GOT3 (cell line): ENCODE results near the gene ZNF653.
"Not testable (repeated sequence)": the region's sequence is repeated elsewhere in the genome, so short reads cannot be mapped to it uniquely, and the experiment has no call there.

ENCODE experiments used
- DNase-seq: peaks from one replicate; lab custom pipeline; 2025; ENCODE audit warnings: mixed read lengths; lab: John Stamatoyannopoulos, UW

Gene ZNF653

DNA sequence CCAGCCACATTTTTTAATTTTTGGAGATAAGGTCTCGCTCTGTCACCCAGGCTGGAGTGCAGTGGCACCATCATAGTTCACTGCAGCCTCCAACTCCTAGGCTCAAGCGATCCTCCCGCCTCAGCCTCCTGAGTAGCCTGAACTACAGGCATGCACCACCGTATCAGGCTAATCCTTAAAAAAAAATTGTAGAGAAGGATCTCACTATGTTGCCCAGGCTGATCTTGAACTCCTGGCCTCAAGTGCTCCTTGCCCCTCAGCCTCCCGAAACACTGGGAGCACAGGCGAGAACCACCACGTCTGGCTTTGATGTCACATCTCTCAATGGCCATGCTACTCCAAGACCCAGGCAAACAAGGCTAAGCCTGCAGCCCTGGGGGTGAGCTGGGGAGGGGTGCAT lies 49.0 kb downstream of the ZNF653 start:
- DNase-seq = no peak

GRCh38 chr19:11455233-11455554 lies 50.4 kb downstream of the ZNF653 start:
- not testable (repeated sequence) for DNase-seq

- no peak for DNase-seq
These were observed 51.9 kb downstream of the ZNF653 start for GRCh38 chr19:11453468-11454341.

- DNase-seq = no peak
These were observed 52.9 kb downstream of the ZNF653 start for GRCh38 chr19:11452620-11453310.

DNA sequence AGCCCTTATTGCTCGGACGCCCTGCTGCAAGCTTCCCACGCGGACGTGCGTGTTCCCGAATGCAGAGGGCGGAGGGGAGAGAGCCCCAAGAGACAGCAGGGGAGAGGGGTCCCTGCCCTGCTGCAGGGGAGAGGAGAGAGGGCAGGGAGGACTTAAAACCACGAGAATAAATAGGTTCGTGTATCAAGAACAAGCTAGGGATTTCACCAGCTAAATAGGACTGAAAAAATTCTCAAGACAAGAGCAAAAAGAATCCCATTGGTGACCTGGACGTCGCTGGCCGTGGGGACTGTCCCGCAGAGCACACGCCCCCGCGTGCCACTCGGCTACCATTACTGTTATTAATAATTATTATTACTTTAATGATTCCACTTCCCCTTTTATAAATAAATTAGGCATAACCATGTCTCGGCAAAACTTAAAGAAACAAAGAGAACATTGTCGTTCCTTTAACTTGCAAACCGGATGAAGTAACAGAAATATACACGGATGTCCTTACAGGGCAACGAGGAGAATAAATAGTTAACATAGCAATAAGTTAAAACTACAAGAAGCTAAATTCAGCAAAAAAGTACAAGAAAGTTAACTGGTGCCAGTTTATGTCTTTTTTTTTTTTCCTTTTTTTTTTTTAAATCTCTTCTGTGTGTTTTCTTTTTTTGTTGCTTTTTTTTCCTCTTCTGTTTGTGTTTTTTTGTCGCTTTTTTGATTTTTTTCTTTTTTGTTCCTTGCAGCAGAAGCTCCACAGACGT lies 53.6 kb downstream of the ZNF653 start:
- no peak for DNase-seq

GRCh38 chr19:11451327-11451870 lies 54.2 kb downstream of the ZNF653 start:
- DNase-seq = no peak

DNA sequence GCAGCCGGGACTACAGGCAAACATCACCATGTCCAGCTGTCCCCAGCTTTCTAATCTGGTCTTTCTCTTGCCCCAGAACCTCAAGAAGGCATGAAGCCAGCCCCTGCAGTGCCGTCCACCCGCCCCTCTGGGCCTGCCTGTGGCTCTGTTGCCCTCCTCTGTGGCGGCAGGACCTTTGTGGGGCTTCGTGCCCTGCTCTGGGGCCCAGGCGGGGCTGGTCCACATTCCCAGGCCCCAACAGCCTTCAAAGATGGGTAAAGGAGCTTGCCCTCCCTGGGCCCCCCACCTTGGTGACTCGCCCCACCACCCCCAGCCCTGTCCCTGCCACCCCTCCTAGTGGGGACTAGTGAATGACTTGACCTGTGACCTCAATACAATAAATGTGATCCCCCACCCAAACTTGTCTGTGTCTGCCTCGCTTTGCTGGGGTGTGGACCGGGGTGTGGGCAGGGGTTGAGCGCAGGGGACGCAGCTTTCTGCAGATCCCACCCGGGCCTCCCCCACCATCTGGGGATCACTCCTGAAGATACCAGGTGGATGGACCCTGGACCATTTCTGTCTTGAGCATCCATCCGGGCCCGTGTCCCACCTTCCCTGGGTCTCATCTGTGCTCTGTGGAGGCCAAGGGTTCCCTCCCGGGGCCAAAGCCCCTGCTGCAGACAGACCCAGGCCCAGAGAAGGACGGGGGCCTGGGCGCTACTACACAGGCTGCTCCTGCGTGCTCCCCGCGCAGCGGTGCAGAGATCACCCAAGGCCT lies 54.9 kb downstream of the ZNF653 start:
- no peak for DNase-seq

GRCh38 chr19:11448923-11449554 lies 56.6 kb downstream of the ZNF653 start:
- DNase-seq = no peak

GRCh38 chr19:11448410-11448809 lies 57.2 kb downstream of the ZNF653 start:
- no peak for DNase-seq

DNA sequence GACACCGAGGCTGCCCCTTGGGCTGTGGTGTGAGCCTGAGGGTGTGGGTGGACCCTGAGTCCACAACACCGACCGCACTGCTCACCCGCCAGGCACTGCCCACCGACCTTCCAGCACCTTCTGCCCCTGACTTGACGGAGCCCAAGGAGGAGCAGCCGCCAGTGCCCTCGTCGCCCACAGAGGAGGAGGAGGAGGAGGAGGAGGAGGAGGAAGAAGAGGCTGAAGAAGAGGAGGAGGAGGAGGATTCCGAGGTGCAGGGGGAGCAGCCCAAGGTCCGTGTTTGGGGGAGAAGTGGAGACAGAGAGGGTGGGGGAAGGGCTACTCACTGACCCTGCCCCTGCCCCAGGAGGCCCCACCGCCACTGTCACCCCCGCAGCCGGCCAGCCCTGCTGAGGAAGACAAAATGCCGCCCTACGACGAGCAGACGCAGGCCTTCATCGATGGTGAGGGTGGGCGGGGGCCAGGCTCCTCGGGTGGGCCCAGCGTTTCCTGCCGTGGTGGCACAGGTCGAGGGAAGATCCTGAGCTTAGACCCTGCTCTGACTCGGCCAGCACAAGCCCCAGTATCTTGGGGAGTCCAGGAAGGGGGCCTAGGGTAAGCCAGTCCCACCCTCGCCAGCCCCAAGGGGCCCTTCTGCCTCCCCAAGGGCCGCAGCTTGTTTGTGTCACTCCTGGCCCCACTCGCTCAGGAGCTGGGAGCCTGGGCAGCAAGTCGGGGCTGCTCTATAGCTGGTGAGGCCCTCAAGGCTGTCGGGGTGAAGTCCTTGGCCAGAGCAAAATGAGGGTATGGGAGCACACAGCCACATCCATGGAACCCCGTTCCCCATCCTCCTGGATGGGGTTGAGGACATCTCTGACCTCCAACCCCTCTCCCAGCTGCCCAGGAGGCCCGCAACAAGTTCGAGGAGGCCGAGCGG lies 58.0 kb downstream of the ZNF653 start:
- no peak for DNase-seq

DNA sequence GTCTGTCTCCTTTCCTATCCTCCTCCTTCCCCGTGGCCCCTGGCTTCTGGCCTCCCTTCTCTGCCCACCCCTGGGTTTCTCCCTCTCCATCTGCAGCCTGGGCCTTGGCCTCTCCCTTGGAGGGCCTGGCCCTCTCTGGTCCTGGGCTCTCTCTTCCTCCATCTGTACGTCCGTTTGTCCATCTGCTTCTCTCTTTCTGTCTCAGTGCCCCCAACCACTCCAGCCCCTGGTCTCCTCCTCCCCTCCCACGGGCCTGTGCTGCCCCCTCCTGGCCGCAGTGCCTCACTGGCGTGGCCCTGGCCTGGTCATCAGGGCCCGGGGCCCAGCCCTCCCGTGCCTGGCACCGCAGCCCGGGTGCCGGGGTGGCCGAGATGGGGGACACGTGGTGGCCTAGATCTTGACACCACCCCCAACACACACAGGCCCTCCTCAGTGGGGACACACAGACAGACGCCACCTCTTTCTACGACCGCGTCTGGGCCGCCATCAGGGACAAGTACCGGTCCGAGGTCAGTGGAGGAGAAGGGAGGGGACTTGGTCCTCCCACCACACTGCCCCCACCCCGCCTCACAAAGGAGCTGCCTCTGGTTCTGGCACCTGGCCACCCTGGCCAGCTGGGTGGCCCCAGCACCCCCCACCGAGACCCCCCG lies 58.9 kb downstream of the ZNF653 start:
- DNase-seq = no peak

GRCh38 chr19:11446271-11446651 lies 59.4 kb downstream of the ZNF653 start:
- DNase-seq = no peak

GRCh38 chr19:11445141-11445540 lies 60.5 kb downstream of the ZNF653 start:
- no peak for DNase-seq

DNA sequence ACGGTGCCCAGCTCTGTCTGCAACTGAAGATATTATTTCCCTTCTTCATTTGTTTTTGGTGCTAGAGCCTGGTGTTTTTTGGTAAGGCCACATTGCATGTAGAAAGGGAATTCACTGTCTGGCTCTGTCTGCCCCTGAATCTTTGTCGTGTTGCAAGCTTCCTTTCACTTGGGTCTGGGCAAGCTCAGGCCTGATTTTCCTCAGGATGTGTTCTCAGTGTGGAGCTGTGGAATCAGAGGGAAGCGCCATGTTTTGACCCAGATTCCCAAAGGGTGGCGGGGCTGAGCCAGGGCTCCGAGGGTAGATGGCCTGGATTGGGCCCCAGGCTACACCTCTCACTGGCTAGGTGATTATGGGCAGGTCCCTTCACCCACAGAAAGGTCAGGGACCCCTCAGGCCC lies 61.6 kb downstream of the ZNF653 start:
- DNase-seq = no peak

GRCh38 chr19:11437955-11438354 lies 67.7 kb downstream of the ZNF653 start:
- DNase-seq = no peak

- no peak for DNase-seq
These were observed 69.8 kb downstream of the ZNF653 start for GRCh38 chr19:11435833-11436313.

GRCh38 chr19:11435057-11435832 lies 70.4 kb downstream of the ZNF653 start, which contains the start of the genes ODAD3 and PRKCSH:
ODAD3 (minus strand) TSS chr19:11435121; CDS start chr19:11435016, 105 bp downstream.
PRKCSH (plus strand) TSS chr19:11435635; CDS start chr19:11436118, 483 bp downstream.
- DNase-seq = peak; percentile 99

- no peak for DNase-seq
These were observed 71.0 kb downstream of the ZNF653 start for GRCh38 chr19:11434703-11435056.

DNA sequence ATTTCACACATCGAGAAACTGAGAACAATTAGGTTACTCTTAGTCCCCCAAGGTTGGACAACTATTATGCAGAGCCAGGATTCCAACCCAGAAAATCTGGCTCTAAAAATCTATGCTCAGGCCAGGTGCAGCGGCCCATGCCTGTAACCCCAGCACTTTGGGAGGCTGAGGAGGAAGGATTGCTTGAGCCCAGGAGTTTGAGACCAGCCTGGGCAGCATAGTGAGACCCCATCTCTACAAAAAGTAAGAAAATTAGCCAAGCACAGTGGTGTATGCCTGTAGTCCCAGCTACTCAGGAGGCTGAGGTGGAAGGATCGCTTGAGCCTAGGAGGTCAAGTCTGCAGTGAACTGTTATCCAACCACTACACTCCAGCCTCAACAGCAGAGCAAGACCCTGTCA lies 72.1 kb downstream of the ZNF653 start:
- DNase-seq = not testable (repeated sequence)
